H1 (cell line): ENCODE data around the gene VIPAS39. TPM values are rescaled to one million over a fixed set of nuclear protein-coding genes. Genes with fewer than 3 reads are reported as not detected.

ENCODE experiments used
- CTCF ChIA-PET: fragments of 300-600 bp; sonication (Branson Sonifier 250); formaldehyde crosslinking; loops from one replicate; lab custom pipeline; 2021; ENCODE audit not compliant: partially characterized antibody; lab: Charles Lee
- POLR2A ChIA-PET: fragments of 300-600 bp; sonication (Branson Sonifier 250); formaldehyde crosslinking; loops from one replicate; lab custom pipeline; 2021; ENCODE audit warnings: inconsistent platforms; ENCODE audit not compliant: partially characterized antibody; lab: Charles Lee
- DNase-seq, 2 experiments: peaks; one replicate each; pipeline versions ENCODE4 v3.0.0 to v3.0.0-alpha.2; 2010 to 2022; ENCODE audit warnings: low spot score in 2 of 2, low read depth in 1 of 2, mixed read lengths in 1 of 2
- FAIRE-seq: peaks from 2 replicates; lab custom pipeline; 2011; peaks lifted over from hg19 to GRCh38; lab: Jason Lieb, UNC
- H2AFZ ChIP-seq: 2 replicates; pipeline ENCODE4 v1.8.1; 2012; ENCODE audit warnings: low read length, inconsistent platforms
- H2AK5ac ChIP-seq: 2 replicates; pipeline ENCODE4 v1.6.1; 2013; ENCODE audit warnings: low read depth, low read length
- H2BK120ac ChIP-seq: replicated peaks from 2 replicates; pipeline ENCODE3; 2013; ENCODE audit warnings: low read depth, low read length, inconsistent platforms
- H2BK12ac ChIP-seq: 2 replicates; pipeline ENCODE4 v1.6.1; 2013; ENCODE audit warnings: low read depth, low read length
- H2BK15ac ChIP-seq: 2 replicates; pipeline ENCODE4 v1.6.1; 2013; ENCODE audit warnings: low read length
- H2BK20ac ChIP-seq: 2 replicates; pipeline ENCODE4 v1.6.1; 2013; ENCODE audit warnings: low read length
- H2BK5ac ChIP-seq: 2 replicates; pipeline ENCODE4 v1.6.1; 2013; ENCODE audit warnings: low read depth, low read length
- H3K14ac ChIP-seq: 2 replicates; pipeline ENCODE4 v1.6.1; 2013; ENCODE audit warnings: inconsistent platforms; ENCODE audit not compliant: insufficient read length
- H3K18ac ChIP-seq: 2 replicates; pipeline ENCODE4 v1.6.1; 2013; ENCODE audit warnings: low read length; ENCODE audit errors: extremely low read depth
- H3K23ac ChIP-seq: 2 replicates; pipeline ENCODE4 v1.6.1; 2013; ENCODE audit warnings: inconsistent platforms; ENCODE audit not compliant: insufficient read length
- H3K23me2 ChIP-seq: 2 replicates; pipeline ENCODE4 v1.6.1; 2013; ENCODE audit warnings: low read depth, low read length
- H3K27ac ChIP-seq: 2 replicates; pipeline ENCODE4 v1.6.1; 2011; ENCODE audit warnings: low read depth, low read length, inconsistent platforms
- H3K27me3 ChIP-seq, 4 experiments: replicated peaks in 1 of 4; 1 replicate in 1 of 4; 2 replicates in 3 of 4; pipeline versions ENCODE4 v1.6.1 to v1.8.1; 2011 to 2013; ENCODE audit warnings: low read length in 3 of 4, mild to moderate bottlenecking in 3 of 4, inconsistent platforms in 2 of 4, mixed read lengths in 2 of 4, moderate library complexity in 1 of 4; ENCODE audit not compliant: control insufficient read depth in 3 of 4, insufficient read depth in 3 of 4; ENCODE audit errors: extremely low read depth in 1 of 4
- H3K36me3 ChIP-seq, 4 experiments: 2 replicates each; pipeline versions ENCODE4 v1.6.1 to v1.8.1; 2011 to 2013; ENCODE audit warnings: mild to moderate bottlenecking in 4 of 4, low read length in 3 of 4, moderate library complexity in 2 of 4, control low read depth in 1 of 4, inconsistent platforms in 1 of 4; ENCODE audit not compliant: insufficient read depth in 4 of 4, control insufficient read depth in 2 of 4
- H3K4ac ChIP-seq: replicated peaks from 2 replicates; pipeline ENCODE3; 2013; ENCODE audit warnings: low read length, low read depth, mixed read lengths, inconsistent platforms; ENCODE audit not compliant: insufficient read length
- H3K4me1 ChIP-seq, 4 experiments: replicated peaks in 1 of 4; 1 replicate in 1 of 4; 2 replicates in 3 of 4; pipeline versions ENCODE4 v1.6.1 to v1.8.1; 2011 to 2013; ENCODE audit warnings: low read length in 3 of 4, inconsistent platforms in 2 of 4, mixed read lengths in 1 of 4; ENCODE audit not compliant: insufficient read depth in 4 of 4, control insufficient read depth in 3 of 4
- H3K4me2 ChIP-seq, 2 experiments: 2 replicates each; pipeline versions ENCODE4 v1.6.1 to v1.8.1; 2011 to 2013; ENCODE audit warnings: low read depth in 2 of 2, low read length in 2 of 2, control low read depth in 1 of 2, inconsistent platforms in 1 of 2, mild to moderate bottlenecking in 1 of 2; ENCODE audit not compliant: insufficient read depth in 1 of 2
- H3K4me3 ChIP-seq, 4 experiments: fragments of 200-600, 300-600 bp in 1 of 4; sonication (generic), shearing (Covaris generic), sonication (Bioruptor Twin) in 1 of 4; 2 replicates each; pipeline versions ENCODE4 v1.5.1 to v1.8.1; 2011 to 2016; ENCODE audit warnings: low read length in 4 of 4, low read depth in 3 of 4, control low read depth in 2 of 4, inconsistent platforms in 2 of 4, mild to moderate bottlenecking in 2 of 4, mixed read lengths in 1 of 4, moderate library complexity in 1 of 4; ENCODE audit not compliant: insufficient read depth in 2 of 4; ENCODE audit errors: extremely low read depth in 1 of 4
- H3K56ac ChIP-seq: replicated peaks from 2 replicates; pipeline ENCODE3; 2013; ENCODE audit warnings: low read depth, mild to moderate bottlenecking, mixed read lengths, low read length, inconsistent platforms; ENCODE audit not compliant: insufficient read length
- H3K79me1 ChIP-seq: 2 replicates; pipeline ENCODE4 v1.6.1; 2013; ENCODE audit warnings: low read depth, low read length, control low read depth
- H3K79me2 ChIP-seq, 2 experiments: 2 replicates each; pipeline versions ENCODE4 v1.6.1 to v1.8.1; 2012 to 2013; ENCODE audit warnings: low read length in 2 of 2, mild to moderate bottlenecking in 2 of 2, inconsistent platforms in 1 of 2; ENCODE audit not compliant: insufficient read depth in 2 of 2, control insufficient read depth in 1 of 2
- H3K9ac ChIP-seq, 4 experiments: replicated peaks in 1 of 4; 1 replicate in 1 of 4; 2 replicates in 3 of 4; pipeline versions ENCODE4 v1.6.1 to v1.8.1; 2011 to 2013; ENCODE audit warnings: low read depth in 3 of 4, low read length in 3 of 4, control low read depth in 2 of 4, mild to moderate bottlenecking in 2 of 4, moderate library complexity in 2 of 4, inconsistent platforms in 1 of 4; ENCODE audit errors: extremely low read depth in 1 of 4
- H3K9me3 ChIP-seq, 2 experiments: 2 replicates each; pipeline versions ENCODE4 v1.6.1 to v1.8.1; 2012 to 2013; ENCODE audit warnings: mild to moderate bottlenecking in 2 of 2, moderate library complexity in 2 of 2, control low read depth in 1 of 2, inconsistent platforms in 1 of 2, low read depth in 1 of 2, low read length in 1 of 2, mixed read lengths in 1 of 2; ENCODE audit not compliant: insufficient read depth in 2 of 2
- H4K20me1 ChIP-seq, 2 experiments: replicated peaks in 1 of 2; 2 replicates each; pipeline versions ENCODE3 to v1.8.1; 2011 to 2013; ENCODE audit warnings: inconsistent platforms in 2 of 2, low read length in 2 of 2, mild to moderate bottlenecking in 1 of 2; ENCODE audit not compliant: insufficient read depth in 2 of 2, control insufficient read depth in 1 of 2
- H4K5ac ChIP-seq: 2 replicates; pipeline ENCODE4 v1.6.1; 2013; ENCODE audit warnings: low read length, low read depth, mixed read lengths, inconsistent platforms; ENCODE audit not compliant: insufficient read length
- H4K8ac ChIP-seq: 2 replicates; pipeline ENCODE4 v1.8.0; 2013; ENCODE audit warnings: mild to moderate bottlenecking, moderate library complexity, low read length, inconsistent platforms; ENCODE audit not compliant: insufficient read depth; ENCODE audit errors: extremely low read depth
- H4K91ac ChIP-seq: replicated peaks from 2 replicates; pipeline ENCODE3; 2013; ENCODE audit warnings: low read length, mixed read lengths, inconsistent platforms; ENCODE audit not compliant: insufficient read length
- ASH2L ChIP-seq: fragments of 200-600, 300-600 bp; sonication (generic); IDR thresholded peaks from one replicate; pipeline ENCODE4 v1.7.1; 2017; ENCODE audit warnings: low read length
- BCL11A ChIP-seq, 2 experiments: IDR thresholded peaks; one replicate each; pipeline ENCODE4 v1.6.1; 2011; ENCODE audit warnings: low read depth in 2 of 2, low read length in 2 of 2, mild to moderate bottlenecking in 2 of 2
- GABPA ChIP-seq: IDR thresholded peaks from 2 replicates; pipeline ENCODE4 v1.6.1; 2011; ENCODE audit warnings: mild to moderate bottlenecking, low read length, moderate library complexity, borderline replicate concordance; ENCODE audit not compliant: insufficient read depth
- KDM4A ChIP-seq: IDR thresholded peaks from one replicate; pipeline ENCODE4 v1.7.1; 2012; ENCODE audit warnings: low read depth, mild to moderate bottlenecking, moderate library complexity, low read length, inconsistent platforms; ENCODE audit not compliant: severe bottlenecking
- SIX5 ChIP-seq: IDR thresholded peaks from 2 replicates; pipeline ENCODE4 v1.6.1; 2011; ENCODE audit warnings: mild to moderate bottlenecking, low read depth, low read length
- SP2 ChIP-seq: IDR thresholded peaks from 2 replicates; pipeline ENCODE4 v1.6.1; 2012; ENCODE audit warnings: mild to moderate bottlenecking, low read length, inconsistent platforms
- TAF7 ChIP-seq: optimal IDR thresholded peaks from 2 replicates; pipeline ENCODE3; 2011; ENCODE audit warnings: low read depth, mild to moderate bottlenecking, inconsistent platforms, low read length, moderate library complexity, borderline replicate concordance
- WGBS, 2 experiments: shearing (Covaris generic) in 1 of 2; methylation state at CpG; one replicate each; pipeline versions ENCODE4 v1.1.6 to v1.1.7; 2013 to 2015; ENCODE audit warnings: low lambda C conversion rate in 2 of 2, mixed read lengths in 2 of 2, inconsistent platforms in 1 of 2, low coverage in 1 of 2, missing lambda C conversion rate in 1 of 2; ENCODE audit not compliant: insufficient replicate concordance in 2 of 2, insufficient coverage in 1 of 2, insufficient read length in 1 of 2; ENCODE audit errors: extremely low coverage in 1 of 2, missing lambda C conversion rate in 1 of 2; 5-methylcytosine and 5-hydroxymethylcytosine counted together
- long read RNA-seq, 2 experiments: library from RNA in 1 of 2; library from capped mRNA in 1 of 2; stranded (forward); transcript quantifications; one replicate each; pipeline ENCODE4 v2.0.0, GENCODE V29; 2021; ENCODE audit warnings: inconsistent platforms in 1 of 2
- polyA minus RNA-seq, 3 experiments: library from RNA; depleted of rRNA, polyadenylated mRNA; stranded (reverse); fragments of >200 nt; gene quantifications; 1 replicate in 2 of 3; 2 replicates in 1 of 3; pipeline ENCODE4 v1.2.3, GENCODE V29; 2011
- polyA plus RNA-seq, 7 experiments: library from polyadenylated mRNA; depleted of rRNA in 3 of 7; stranded (reverse) in 5 of 7; unstranded in 2 of 7; fragments of >200 nt in 5 of 7; fragments of 200-250 nt in 2 of 7; gene quantifications; 1 replicate in 5 of 7; 2 replicates in 1 of 7; 4 replicates in 1 of 7; pipeline versions ENCODE4 v1.2.1 to v1.2.3, GENCODE V29; 2011 to 2013; ENCODE audit warnings: missing spikeins in 2 of 7, mixed read lengths in 2 of 7
- total RNA-seq: library from RNA; stranded (reverse); fragmentation: NEBNext Ultra II Directional; extraction: Animal tissue kit (Norgen Biotek cat#: 25700); gene quantifications from 2 replicates; pipeline ENCODE4 v1.2.1, GENCODE V29; 2021
- TF ChIP-seq, protein P1 (sequence below): IDR thresholded peaks from 2 replicates; pipeline ENCODE4 v1.6.1; 2012; ENCODE audit warnings: inconsistent platforms

Gene VIPAS39
- total RNA-seq (16.3 and 19.6 TPM in 2 replicates), polyA plus RNA-seq (2011; rRNA removed) (13.3 and 20.6 TPM in 2 replicates), polyA minus RNA-seq (2011; rRNA and poly(A)+ RNA removed) (32.6 and 40.1 TPM in 2 replicates)
- polyA plus RNA-seq (2011; cell fraction: cytosol; rRNA removed) = 19.3 TPM
- polyA plus RNA-seq (2011; cell fraction: nucleus; rRNA removed) = 18.7 TPM
- polyA plus RNA-seq (2012, experiment 1 of 2) = 17.4 to 20.7 TPM (median 19.1 TPM) in 4 replicates
- polyA plus RNA-seq (2012, experiment 2 of 2) = 9.9 TPM
- polyA plus RNA-seq (2013, experiment 1 of 2) = 15.7 TPM
- polyA plus RNA-seq (2013, experiment 2 of 2) = 16.0 TPM
- 17.4 TPM for polyA minus RNA-seq (2011; cell fraction: cytosol; rRNA and poly(A)+ RNA removed)
- 21.8 TPM for polyA minus RNA-seq (2011; cell fraction: nucleus; rRNA and poly(A)+ RNA removed)
- long read RNA-seq, experiment 1, partial matches to known transcripts = 5 of 16 reads
- long read RNA-seq, experiment 1, other reads (novel, unspliced or antisense) = 10 of 16 reads
- long read RNA-seq, experiment 2, partial matches to known transcripts = 1 of 11 reads
- long read RNA-seq, experiment 2, other reads (novel, unspliced or antisense) = 2 of 11 reads

DNA sequence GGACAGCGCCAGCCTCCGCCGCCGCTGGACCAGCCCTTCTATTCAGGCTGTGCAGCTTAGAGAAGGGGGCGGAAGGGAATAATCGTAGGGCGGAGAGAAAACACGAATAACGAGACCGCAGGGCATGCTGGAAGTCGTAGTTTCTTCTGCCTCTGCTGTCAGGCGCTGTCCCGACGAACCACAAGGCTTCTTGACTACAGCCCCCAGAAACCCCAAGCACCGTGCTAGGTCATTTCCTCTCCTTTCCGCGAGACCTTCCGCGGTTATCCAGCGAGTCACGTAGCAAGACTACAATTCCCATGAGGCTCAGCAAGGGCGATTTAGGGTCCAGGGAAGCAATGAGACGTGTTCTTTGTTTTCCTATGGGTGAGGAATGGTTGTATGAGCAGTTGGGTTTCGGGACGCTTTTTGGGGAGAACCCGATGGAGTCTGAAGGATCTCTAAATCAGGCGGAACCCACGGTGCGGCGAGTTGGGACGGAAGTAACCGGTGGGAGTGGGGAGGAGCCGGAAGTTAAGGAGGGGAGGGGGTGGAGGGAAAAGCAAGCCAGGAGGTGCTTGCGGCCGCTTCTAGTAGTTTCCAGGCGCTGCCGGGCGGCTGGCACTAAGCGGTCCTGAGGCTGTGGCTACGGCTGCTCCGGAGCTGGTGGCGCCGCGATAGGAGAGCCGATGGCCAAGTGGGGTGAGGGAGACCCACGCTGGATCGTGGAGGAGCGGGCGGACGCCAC lies at the start of gene VIPAS39, which contains the start of gene AHSA1:
VIPAS39 (minus strand) TSS at position 80 of the 727 bp plus-strand sequence. CDS start 3,499 bp downstream, outside the sequence.
AHSA1 (plus strand) TSS at position 572 of the 727 bp plus-strand sequence; CDS start at position 669, 97 bp downstream.
- ChIA-PET CTCF (interaction anchor here (0.7 to 4.9 kb wide), 10 partner anchors 10 to 141 kb away, joined by 3 to 54 read pairs (median 12); no protein-coding TSS in a partner anchor), POLR2A (interaction anchor here (0.6 to 2.1 kb wide), 15 partner anchors 12 to 269 kb away, joined by 3 to 7 read pairs (median 4); partner anchors contain the start of genes GSTZ1, POMT2 and SLIRP)
- peak within 1 kb of the TSS; percentile 10 for H3K4ac ChIP-seq
- DNase-seq (peak; percentile 89 to 95), FAIRE-seq (peak; percentile 80)
- no peaks in the 10 kb centered on the region for H3K9me3 ChIP-seq
- H4K20me1 ChIP-seq = peaks cover 7 to 9% of the 10 kb centered on the region in 2 experiments
- peaks cover 10 to 35% of the 10 kb centered on the region in 2 experiments for H3K79me2 ChIP-seq
- H3K9ac ChIP-seq = peak within 1 kb of the TSS; percentile 72 to 99 (median 90)
- peaks cover 17 to 33% (median 26%) of the 10 kb centered on the region in 4 experiments for H3K36me3 ChIP-seq
- 0 out of 2 replicates have a peak, but pooled peaks cover 3% of the 10 kb centered on the region for H3K23me2 ChIP-seq
- peak within 1 kb of the TSS; percentile 97 for H3K56ac ChIP-seq
- peak within 1 kb of the TSS; percentile 100 for H2BK12ac ChIP-seq
- H2AK5ac ChIP-seq = no peak within 1 kb of the TSS
- H4K8ac ChIP-seq = peak within 1 kb of the TSS; percentile 88; the same call in 1 of the 2 replicates
- H2BK15ac ChIP-seq = no peak within 1 kb of the TSS
- H2BK5ac ChIP-seq = peak within 1 kb of the TSS; percentile 99
- peak within 1 kb of the TSS; percentile 97 for H3K27ac ChIP-seq
- peaks cover 0 to 3% (median 1%) of the 10 kb centered on the region in 4 experiments; a peak in 3 of 7 replicates for H3K4me1 ChIP-seq
- no peaks in the 10 kb centered on the region; the same call in 1 of the 2 replicates for H3K79me1 ChIP-seq
- H4K5ac ChIP-seq = peak within 1 kb of the TSS; percentile 96
- peak within 1 kb of the TSS; percentile 100 for H2AFZ ChIP-seq
- H3K14ac ChIP-seq = no peak within 1 kb of the TSS
- H3K23ac ChIP-seq = no peak within 1 kb of the TSS
- H4K91ac ChIP-seq = peak within 1 kb of the TSS; percentile 81
- H3K18ac ChIP-seq = peak within 1 kb of the TSS; percentile 99
- H2BK20ac ChIP-seq = peak within 1 kb of the TSS; percentile 83; the same call in 1 of the 2 replicates
- H3K4me3 ChIP-seq = peak within 1 kb of the TSS; percentile 90 to 98 (median 92)
- H3K4me2 ChIP-seq = peak within 1 kb of the TSS; percentile 72 to 87
- H2BK120ac ChIP-seq = peak within 1 kb of the TSS; percentile 85
- 2% methylated on average over 50 of the region's 50 CpGs; no CpG with 5 or more reads in 1 of the 2 experiments for WGBS, 2 experiments
- no peaks in the 10 kb centered on the region for H3K27me3 ChIP-seq
- TF ChIP-seq ASH2L (peak; percentile 71), GABPA (peak; percentile 95), KDM4A (peak; percentile 59), TAF7 (peak; percentile 62), SP2 (no peak), BCL11A (IDR thresholded peaks at IDR 0.05; ENCODE audit: low read depth in 2 of 2, low read length in 2 of 2) (no peak), SIX5 (peak; percentile 96)
- TF ChIP-seq, protein P1, sequence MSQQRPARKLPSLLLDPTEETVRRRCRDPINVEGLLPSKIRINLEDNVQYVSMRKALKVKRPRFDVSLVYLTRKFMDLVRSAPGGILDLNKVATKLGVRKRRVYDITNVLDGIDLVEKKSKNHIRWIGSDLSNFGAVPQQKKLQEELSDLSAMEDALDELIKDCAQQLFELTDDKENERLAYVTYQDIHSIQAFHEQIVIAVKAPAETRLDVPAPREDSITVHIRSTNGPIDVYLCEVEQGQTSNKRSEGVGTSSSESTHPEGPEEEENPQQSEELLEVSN = peak; percentile 51; the same call in 1 of the 2 replicates
